ENCODE results near the gene LHCGR. TPM values are rescaled to one million over a fixed set of nuclear protein-coding genes. Genes with fewer than 3 reads are reported as not detected.

Gene LHCGR
- total RNA-seq, 1 experiment from 2014 or later: 0.31 TPM

DNA sequence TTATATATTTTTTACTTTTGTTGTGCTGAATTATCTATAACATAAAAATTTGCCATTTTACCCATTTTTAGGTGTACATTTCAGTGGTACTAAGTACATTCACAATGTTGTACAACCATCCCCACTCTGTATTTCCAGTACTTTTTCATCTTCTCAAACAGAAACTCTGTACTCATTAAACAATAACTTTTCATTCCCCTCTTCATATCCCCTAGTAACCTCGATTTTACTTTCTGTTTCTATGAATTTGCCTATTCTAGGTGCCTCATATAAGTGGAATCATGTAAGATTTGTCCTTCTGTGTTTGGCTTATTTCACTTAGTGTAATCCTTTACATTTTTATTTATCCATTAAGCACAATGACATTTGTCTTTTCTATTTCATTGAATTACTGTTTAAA lies 86.5 kb downstream of the LHCGR start (continued):
- TF ChIP-seq NR3C1 (CRISPR knock-in tag; conservative IDR thresholded peaks at IDR 0.05; ENCODE audit: low read depth) (no peak), ZMAT4 (CRISPR knock-in tag; IDR thresholded peaks at IDR 0.05) (no peak)

- ChIA-PET POLR2A (no interaction called here), CTCF (no interaction called here)
- Mint-ChIP-seq H3K4me3 (no peak overlapping the region), H3K36me3 (no peaks in the 10 kb centered on the region), H3K27me3 (ENCODE audit: low read depth) (no peaks in the 10 kb centered on the region), H3K27ac (no peak overlapping the region), H3K4me1 (no peaks in the 10 kb centered on the region), H3K9me3 (no peaks in the 10 kb centered on the region)
- ATAC-seq (no peak), DNase-seq (ENCODE audit: low spot score) (no peak)
- TF ChIP-seq E2F5 (CRISPR knock-in tag; IDR thresholded peaks at IDR 0.05) (no peak), ZNF232 (CRISPR knock-in tag; IDR thresholded peaks at IDR 0.05) (no peak), JAZF1 (CRISPR knock-in tag; IDR thresholded peaks at IDR 0.05) (no peak), MXD4 (CRISPR knock-in tag; IDR thresholded peaks at IDR 0.05; ENCODE audit: borderline replicate concordance) (no peak), JUN (CRISPR knock-in tag; IDR thresholded peaks at IDR 0.05) (no peak), SMAD3 (CRISPR knock-in tag; IDR thresholded peaks at IDR 0.05; ENCODE audit: borderline replicate concordance) (no peak)
- TF ChIP-seq, protein P1, sequence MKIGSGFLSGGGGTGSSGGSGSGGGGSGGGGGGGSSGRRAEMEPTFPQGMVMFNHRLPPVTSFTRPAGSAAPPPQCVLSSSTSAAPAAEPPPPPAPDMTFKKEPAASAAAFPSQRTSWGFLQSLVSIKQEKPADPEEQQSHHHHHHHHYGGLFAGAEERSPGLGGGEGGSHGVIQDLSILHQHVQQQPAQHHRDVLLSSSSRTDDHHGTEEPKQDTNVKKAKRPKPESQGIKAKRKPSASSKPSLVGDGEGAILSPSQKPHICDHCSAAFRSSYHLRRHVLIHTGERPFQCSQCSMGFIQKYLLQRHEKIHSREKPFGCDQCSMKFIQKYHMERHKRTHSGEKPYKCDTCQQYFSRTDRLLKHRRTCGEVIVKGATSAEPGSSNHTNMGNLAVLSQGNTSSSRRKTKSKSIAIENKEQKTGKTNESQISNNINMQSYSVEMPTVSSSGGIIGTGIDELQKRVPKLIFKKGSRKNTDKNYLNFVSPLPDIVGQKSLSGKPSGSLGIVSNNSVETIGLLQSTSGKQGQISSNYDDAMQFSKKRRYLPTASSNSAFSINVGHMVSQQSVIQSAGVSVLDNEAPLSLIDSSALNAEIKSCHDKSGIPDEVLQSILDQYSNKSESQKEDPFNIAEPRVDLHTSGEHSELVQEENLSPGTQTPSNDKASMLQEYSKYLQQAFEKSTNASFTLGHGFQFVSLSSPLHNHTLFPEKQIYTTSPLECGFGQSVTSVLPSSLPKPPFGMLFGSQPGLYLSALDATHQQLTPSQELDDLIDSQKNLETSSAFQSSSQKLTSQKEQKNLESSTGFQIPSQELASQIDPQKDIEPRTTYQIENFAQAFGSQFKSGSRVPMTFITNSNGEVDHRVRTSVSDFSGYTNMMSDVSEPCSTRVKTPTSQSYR (CRISPR knock-in tag; IDR thresholded peaks at IDR 0.05): no peak
- TF ChIP-seq, protein P2, sequence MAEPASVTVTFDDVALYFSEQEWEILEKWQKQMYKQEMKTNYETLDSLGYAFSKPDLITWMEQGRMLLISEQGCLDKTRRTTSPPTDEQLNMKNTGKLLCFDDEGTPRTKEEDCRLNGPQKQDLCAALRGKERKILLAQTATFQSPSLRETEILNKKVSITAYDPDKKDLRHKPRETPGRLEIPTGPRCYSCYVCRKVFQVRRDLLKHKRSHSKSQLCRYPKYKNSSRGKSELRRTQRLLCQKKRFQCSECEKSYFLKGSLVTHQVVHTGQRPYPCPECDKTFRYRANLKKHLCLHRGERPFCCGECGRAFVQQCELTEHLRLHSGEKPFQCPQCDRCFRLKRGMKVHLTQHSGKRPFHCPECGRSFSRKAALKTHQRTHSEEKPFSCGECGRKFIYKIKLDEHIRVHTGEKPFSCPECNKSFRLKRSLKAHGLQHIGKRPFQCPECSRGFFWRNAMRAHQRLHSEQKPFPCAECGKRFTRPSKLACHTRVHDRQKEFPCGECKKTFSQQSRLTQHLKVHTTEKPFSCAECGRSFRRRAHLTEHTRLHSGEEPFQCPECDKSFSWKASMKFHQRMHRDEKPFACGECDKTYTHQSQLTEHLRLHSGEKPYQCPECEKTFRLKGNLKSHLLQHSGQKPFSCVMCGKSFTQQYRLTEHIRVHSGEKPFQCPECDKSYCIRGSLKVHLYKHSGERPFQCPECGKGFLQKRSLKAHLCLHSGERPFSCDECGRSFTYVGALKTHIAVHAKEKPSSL (CRISPR knock-in tag; conservative IDR thresholded peaks at IDR 0.05): no peak
Measured at GRCh38 chr2:48651158-48651790, 104.2 kb downstream of the LHCGR start.

DNA sequence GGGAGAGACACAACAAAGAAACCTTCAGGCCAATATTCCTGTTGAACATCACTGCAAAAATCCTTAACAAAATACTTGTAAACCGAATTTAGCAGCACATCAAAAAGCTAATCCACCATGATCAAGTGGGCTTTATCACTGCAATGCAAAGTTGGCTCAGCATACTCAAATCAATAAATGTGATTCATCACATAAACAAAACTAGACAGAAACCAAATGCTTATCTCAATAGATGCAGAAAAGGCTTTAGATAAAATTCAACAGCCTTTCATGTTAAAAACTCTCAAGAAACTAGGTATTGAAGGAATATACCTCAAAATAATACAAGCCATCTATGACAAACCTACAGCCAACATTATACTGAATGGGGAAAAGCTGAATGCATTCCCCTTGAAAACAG lies 117.3 kb downstream of the LHCGR start:
- Mint-ChIP-seq H3K4me1 (no peaks in the 10 kb centered on the region), H3K27ac (no peak overlapping the region), H3K27me3 (ENCODE audit: low read depth) (no peaks in the 10 kb centered on the region), H3K36me3 (no peaks in the 10 kb centered on the region), H3K9me3 (peaks cover 20% of the 10 kb centered on the region), H3K4me3 (no peak overlapping the region)
- no peak for TF ChIP-seq MAX (CRISPR knock-in tag; IDR thresholded peaks at IDR 0.05)
- TF ChIP-seq, protein P1 (CRISPR knock-in tag; IDR thresholded peaks at IDR 0.05): no peak
- no peak for TF ChIP-seq TEAD1 (CRISPR knock-in tag; IDR thresholded peaks at IDR 0.05)
- TF ChIP-seq, protein P3, sequence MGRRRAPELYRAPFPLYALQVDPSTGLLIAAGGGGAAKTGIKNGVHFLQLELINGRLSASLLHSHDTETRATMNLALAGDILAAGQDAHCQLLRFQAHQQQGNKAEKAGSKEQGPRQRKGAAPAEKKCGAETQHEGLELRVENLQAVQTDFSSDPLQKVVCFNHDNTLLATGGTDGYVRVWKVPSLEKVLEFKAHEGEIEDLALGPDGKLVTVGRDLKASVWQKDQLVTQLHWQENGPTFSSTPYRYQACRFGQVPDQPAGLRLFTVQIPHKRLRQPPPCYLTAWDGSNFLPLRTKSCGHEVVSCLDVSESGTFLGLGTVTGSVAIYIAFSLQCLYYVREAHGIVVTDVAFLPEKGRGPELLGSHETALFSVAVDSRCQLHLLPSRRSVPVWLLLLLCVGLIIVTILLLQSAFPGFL (CRISPR knock-in tag; IDR thresholded peaks at IDR 0.05; ENCODE audit: borderline replicate concordance): no peak
- no peak for TF ChIP-seq KAT7 (CRISPR knock-in tag; IDR thresholded peaks at IDR 0.05; ENCODE audit: borderline replicate concordance)
- TF ChIP-seq, protein P4, sequence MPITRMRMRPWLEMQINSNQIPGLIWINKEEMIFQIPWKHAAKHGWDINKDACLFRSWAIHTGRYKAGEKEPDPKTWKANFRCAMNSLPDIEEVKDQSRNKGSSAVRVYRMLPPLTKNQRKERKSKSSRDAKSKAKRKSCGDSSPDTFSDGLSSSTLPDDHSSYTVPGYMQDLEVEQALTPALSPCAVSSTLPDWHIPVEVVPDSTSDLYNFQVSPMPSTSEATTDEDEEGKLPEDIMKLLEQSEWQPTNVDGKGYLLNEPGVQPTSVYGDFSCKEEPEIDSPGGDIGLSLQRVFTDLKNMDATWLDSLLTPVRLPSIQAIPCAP (CRISPR knock-in tag; IDR thresholded peaks at IDR 0.05): no peak
- TF ChIP-seq NFE2L1 (CRISPR knock-in tag; IDR thresholded peaks at IDR 0.05): no peak
- no peak for TF ChIP-seq ETV6 (CRISPR knock-in tag; IDR thresholded peaks at IDR 0.05)
- no peak for TF ChIP-seq ZNF138 (CRISPR knock-in tag; conservative IDR thresholded peaks at IDR 0.05)
- TF ChIP-seq MXD4 (CRISPR knock-in tag; IDR thresholded peaks at IDR 0.05; ENCODE audit: borderline replicate concordance): no peak
- TF ChIP-seq ZBTB21 (CRISPR knock-in tag; IDR thresholded peaks at IDR 0.05; ENCODE audit: borderline replicate concordance): no peak
- TF ChIP-seq ZNF423 (CRISPR knock-in tag; IDR thresholded peaks at IDR 0.05): no peak
- no peak for TF ChIP-seq NFATC4 (CRISPR knock-in tag; IDR thresholded peaks at IDR 0.05)
- no peak for TF ChIP-seq JAZF1 (CRISPR knock-in tag; IDR thresholded peaks at IDR 0.05)
- ATAC-seq: no peak
- CTCF ChIA-PET: no interaction called here
- POLR2A ChIA-PET: no interaction called here
- DNase-seq (ENCODE audit: low spot score): no peak
